Activated CD8-positive, alpha-beta memory T cell treated with anti-CD3 and anti-CD28 coated beads for 4 hours (primary cell): ENCODE measurements around the gene FRS3.

Experiments used
- DNase-seq, 2 donors: peaks; one replicate each; pipeline ENCODE4 v3.0.0-alpha.2; 2020; ENCODE audit warnings: low read depth in 2 of 2

FRS3 gene

DNA sequence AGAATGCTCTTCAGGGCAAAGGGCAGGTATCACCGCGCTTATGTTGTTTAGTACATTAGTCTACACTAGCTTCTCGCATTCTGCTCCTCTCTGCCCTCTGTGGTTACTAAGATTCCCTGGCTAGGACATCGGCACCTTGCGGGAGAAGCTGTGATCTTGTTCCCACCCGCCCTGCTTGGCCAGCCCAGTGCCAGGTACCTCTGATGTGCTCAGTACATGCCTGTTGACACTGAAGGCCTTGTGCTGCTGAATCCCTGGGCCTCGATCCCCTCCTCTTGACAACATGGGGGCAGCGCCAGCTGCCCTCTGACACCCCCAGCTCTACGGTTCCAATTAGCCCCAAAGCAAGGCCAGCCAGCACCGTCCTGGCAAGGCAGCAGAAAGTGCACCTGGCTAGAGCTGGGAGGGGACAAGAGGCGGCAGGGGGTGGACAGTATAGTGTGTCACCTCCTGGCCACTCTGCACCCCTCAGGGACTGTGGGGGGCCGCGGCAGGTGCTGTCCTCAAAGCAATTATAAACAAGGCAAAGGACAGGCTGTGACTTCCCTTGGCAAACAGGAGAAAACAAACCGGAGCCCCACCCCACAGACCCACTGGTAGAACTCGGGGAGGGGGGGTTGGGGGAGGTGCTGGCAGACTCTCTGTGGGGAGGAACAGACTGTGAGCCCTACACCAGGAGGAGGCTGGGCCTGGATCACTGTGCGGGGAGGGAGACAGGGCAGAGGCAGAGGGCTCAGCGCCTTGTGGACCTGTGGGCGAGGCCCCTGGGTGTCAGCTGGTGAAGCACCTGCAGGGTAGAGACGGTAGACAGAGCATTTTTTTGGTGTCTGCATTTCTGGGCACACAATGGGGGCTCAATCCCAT is 51.4 kb downstream of the FRS3 start:
- no peak for DNase-seq

DNA sequence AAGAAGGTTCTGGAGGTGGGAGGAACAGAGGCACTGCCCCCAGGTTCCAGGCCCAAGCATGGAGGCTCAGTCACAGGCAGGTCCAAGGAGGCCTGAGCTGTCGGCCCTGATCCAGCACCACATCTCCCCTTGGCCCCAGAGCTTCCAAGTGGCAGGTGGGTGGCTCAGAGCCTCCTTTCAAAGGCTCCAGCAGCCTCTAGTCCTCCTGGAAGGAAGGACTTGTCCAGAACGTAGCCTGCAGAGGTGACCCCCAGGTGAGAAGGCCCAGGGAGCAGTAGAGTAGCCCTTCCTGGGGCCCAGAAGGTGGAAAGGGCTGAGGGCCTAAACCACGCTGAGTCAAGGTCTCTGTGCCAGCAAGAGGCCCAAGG is 52.0 kb downstream of the FRS3 start:
- no peak for DNase-seq

DNA sequence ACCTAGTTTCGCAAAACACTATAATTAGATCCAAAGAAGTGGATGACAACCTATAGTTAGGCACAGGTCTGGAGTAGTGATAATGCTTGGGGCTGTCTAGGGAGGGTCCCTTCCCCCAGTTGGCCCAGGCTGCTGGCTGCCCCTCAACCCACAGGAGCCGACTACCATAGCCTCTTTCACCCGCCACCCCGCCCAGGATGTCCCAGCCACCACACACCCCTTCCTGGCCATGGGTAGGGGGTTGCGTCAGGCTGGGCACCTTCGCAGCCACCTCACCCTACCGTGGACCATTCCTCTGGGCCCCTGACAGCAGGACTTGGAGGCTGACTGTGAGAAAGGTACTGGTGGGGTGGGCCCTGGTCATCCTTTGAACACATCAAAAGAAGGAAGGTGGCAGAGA is 52.8 kb downstream of the FRS3 start:
- no peak for DNase-seq

DNA sequence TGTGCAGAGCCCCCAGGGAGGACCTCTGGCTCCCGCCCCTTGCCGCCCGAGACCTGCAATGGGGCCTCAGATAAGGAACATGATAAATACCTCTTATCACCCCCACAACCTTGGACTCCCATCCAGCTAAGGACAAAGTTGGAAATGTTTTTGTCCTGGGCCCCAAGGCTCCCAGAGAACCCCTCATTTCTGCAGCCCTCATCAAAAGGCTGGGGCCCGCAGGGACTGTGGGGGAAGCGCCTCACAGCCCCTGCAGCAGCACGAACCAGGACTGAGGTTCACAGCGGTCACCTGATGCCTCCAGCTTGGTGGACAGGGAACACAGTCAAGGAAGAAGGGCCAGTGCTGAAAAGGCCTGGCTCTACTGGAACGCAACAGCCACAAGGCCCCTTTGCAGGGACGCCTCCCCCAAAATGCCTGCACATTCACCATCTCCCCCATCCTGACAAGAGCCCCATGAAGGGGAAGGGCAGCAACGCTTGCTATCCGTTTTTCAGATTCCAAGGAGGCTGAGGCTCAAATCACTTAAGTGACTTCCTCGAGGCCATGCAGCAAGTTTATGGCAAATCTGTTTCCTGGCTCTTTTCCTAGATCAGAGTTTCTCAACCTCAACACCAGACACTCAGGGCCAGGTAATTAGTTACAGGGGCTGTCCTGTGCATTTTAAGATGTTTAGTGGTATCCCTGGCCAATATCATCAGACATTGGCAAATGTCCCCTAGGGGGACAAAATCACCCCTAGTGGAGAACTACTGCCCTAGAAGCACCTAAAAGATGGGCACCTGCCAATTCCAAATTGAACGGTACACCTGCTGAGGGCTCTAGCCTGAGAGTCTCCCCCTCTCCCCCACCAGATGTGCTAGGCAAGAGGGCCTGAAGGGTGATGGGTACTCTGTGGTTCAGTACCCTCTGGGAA is 54.9 kb downstream of the FRS3 start:
- no peak for DNase-seq

DNA sequence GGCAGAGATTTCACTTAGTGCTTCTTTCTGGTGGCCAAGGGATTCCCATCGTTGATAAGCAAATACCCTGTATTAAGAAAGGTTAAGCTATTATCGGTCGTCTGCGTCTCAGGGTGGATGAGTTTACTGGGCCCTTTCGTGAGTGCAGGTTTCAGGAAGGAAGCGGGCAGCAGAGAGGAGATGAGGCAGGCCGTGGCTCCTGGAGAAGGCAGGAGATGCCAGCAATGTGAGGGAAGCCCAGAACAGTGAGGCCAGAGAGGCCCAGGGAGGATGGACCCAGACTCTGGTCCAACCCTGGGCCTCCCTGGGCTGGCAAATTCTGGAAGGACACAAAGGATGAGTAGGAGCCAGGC is 55.5 kb downstream of the FRS3 start:
- DNase-seq: no peak

DNA sequence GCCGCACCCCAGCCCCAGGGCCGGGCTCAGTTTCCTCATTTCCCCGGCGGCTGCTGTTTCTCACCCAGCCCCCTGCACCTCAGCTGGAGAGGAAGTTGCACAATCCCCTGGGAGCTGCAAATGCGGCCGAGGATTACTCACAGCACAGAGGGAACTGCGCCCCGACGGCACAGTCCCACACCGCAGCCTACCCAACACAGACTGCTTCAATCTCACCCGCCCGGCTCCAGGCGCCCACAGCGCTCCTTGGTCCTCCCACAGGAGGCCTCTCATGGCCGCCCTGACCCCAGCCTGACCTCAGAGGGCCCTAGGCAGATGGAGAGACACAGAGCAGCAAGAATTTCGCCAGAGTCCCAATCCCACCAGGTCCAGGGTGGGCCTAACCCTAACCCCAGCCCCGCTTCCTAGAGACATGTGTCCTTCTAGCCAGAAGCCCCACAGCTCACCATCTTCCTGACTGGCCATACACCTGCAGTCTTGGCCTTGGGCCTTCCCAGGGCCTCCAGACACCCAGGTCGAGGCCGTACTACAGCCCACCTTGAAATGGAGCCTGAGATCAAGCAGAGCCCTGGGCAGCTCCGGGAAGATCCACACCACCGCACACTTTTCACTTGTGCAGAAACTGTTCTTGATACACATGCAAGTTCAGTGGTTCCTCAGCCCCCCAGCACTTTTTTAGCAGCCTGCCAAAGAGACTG is 56.0 kb downstream of the FRS3 start:
- no peak for DNase-seq

DNA sequence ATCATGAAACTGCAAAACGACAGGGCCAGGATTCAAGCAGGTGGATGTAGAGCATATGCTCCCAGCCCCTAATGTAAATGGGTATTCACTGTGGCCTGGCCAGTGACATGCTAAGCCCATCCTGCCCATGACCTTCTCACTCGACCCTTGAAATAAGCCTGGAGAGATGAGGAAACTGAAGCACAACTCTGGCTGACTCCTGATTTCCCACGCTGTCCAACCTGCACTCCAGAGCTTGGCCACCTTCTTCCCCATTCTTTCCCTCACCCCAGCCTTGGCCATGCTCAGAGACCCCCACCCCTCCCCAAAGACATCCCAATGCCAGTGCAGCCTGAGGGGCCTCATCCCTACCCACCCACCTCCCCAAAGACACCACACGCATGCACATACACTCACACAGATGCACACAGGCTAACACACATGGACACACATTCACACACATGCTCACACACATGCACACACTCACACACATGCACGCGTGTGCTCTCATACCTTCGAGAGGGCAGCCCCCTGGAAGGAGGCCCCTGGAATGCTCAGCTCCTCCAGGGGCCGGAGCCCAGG is 56.7 kb downstream of the FRS3 start:
- DNase-seq: no peak

DNA sequence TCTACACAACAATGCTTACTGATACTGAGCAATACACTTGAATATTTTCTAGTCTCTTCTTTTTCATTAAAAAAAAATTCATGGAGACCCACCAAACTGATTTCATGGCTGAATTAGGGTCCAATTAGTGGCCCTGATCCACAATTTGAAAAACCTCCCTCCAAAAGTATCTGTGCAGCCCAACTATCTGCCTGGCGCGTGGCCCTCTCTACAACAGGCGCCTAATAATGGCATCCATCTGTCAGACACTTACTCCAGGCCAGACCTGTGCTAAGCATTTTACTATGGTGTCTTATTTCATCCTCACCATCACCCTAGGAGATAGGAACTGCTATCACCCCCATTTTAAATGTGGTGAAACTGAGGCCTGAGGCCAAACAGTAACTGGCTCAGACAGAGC is 58.3 kb downstream of the FRS3 start:
- DNase-seq: no peak

DNA sequence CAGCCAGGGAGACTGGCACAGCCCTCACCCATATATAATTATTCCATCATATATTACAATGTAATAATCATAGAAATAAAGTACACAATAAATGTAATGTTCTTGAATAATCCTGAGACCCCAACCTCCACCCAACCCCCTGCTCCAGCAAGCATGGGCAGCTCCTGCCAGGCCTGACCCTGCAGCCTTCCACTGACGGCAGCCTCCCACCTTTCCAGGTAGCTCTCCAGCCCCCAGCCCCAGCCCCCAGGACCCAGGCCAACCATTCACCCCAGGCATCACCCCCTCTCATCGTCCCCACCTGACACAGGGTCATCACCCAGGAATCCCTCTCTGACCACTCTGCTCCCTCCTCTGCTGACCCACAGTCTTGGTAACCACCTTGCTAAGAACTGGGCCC is 58.9 kb downstream of the FRS3 start:
- DNase-seq: no peak

DNA sequence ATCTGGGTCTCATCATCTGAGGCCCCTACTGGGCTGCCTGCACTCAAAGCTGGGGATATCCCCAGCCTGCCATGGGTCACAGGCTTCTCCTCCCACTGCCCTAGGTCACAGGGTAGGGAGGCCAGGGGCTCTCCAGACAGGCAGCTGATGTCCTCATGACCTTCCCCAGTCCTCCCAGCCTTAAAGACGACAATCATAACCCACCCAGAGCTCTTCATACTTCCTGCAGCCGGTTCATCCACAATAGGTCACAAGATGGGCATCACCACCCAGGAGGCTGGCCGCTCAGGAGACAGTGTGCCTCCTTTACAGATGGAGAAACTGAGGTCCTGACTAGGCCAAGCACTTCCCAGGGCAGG is 59.5 kb downstream of the FRS3 start:
- no peak for DNase-seq
